ENCODE results near the gene WFDC2.

Gene WFDC2

DNA sequence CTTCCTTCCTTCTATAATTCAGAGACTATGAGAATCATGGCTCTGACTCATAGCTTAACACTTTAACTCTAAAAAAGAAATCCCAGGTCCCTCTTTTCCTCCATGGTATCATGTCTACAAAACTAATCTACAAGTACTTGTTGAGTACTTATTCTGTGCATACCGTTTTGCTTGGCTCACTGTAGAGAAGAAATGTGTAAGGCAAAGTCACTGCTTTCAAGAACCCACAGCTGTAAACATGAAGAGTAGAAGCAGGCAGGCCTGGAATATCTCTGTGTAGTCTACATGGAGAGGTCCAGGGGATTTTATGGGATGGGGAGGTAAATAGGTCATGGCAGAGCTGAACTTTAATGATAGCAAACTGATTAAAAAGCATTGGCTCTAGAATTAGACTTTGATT is 32.0 kb downstream of the WFDC2 start:
- no peak for DNase-seq

DNA sequence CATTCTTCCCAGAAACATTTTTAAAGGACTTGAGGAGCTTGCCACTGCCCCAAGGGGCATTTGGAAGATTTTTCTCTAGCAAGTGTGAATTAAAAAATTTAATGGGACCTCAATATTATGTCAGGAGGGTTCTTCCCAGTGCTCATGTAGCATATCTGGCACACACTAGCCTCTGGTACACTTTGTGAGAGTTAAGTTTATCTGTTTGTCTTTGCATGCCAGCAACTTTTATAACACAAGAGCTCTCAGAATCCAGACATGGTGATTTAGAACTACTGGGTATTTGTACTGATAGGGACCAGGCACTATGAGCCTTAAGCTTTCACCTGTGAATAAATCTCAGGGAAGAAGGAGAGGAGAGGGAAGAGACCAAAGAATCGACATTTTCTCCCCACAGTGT is 33.0 kb downstream of the WFDC2 start:
- no peak for DNase-seq

DNA sequence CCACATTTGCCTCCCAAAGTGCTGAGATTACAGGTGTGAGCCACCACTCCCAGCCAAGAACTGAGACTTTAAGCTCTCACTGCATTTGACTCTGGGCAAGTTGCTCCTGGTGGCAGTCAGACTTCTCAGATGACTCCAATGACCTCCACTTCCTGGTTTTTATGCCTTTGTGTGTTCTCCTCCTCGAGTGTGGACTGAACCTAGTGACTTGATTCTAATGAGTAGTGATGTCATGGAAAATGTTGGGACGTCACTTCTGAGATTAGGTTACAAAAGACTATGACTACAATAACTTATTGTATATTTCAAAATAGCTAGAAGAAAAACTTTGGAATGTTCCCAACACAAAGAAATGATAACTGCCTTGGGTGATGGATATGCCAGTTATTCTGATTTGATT is 33.9 kb downstream of the WFDC2 start:
- no peak for DNase-seq

- no peak for DNase-seq
Measured at GRCh38 chr20:45506398-45506797, 36.8 kb downstream of the WFDC2 start.

DNA sequence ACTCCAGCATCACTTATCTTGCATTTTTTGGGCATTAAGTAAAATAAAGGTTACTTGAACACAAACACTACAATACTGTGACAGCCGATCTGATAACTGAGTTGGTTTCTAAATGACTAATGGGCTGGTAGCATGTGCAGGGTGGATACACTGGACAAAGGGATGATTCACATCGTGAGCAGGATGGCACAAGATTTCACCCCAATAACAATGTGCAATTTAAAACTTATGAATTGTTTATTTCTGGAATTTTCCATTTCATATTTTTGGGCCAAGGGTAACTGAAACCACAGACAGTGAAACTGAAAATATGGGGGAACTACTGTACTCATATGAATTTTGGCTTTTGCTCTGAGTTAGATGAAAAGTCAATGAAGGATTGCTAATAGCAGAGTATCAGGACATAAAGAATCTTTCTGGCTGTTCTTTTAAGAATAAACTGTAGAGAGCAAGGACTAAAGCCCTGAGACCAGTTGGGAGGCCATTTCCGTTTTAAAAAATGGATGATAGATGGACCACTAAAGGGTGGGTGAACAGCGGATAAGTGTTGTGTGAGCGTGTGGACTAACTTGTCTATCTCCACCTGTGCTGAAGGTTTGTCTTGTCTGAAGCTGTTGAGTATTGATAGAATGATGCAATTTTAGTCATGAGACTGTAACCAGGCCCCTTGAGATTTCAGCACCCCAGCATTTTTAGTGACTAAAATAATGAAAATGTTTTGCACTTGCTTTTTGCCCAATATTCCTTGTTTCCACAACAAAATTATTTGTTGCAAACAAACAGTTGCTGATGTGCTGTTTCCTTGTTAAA is 37.7 kb downstream of the WFDC2 start:
- DNase-seq = no peak

GRCh38 chr20:45508068-45508886 is 38.7 kb downstream of the WFDC2 start:
- DNase-seq = no peak

DNA sequence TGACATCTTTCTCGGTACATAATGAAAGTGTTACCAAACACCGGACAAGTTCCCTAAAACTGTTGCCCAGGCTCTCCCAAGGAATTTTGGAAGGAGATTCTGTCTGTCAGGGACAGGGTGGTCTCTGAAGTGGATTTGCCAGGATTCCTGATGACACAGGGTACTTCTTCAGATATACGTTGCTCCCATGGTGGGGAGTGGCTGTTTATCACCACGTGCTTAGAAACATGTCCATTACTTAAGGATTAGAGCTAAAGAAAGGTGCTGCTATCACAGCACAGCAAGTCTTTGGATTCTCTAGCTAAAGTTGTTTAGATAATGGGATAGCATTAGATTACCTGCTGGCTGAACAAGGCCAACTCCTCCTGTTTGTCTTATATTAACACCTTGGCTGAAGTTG is 39.5 kb downstream of the WFDC2 start:
- DNase-seq = no peak

DNA sequence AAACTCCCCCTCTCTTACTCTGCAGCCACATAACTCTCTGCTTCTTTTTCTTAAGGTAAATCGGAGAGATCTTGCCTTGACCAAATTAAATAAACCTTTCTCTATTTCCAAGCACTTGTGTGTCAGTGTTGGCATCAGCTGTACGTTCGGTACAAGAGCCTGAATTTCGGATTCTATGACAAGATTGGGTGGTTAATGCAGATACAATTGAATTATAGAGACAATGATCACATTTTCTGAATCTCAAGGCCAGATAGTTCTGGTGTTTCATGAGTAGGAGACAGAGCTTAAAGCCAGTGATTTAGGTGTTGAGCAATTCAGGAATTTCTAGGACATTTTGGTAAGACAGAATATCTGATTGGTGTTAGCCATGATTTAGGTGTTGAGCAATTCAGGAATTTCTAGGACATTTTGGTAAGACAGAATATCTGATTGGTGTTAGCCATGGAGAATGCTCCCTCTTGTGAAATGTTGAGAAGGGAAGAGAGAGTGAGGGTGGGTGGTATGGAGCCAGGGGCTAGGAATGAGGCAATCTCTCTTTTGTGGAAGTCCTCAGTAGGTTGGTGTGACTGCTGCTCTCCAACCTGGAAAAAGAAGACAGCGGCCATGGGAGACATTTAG is 40.8 kb downstream of the WFDC2 start:
- no peak for DNase-seq

- no peak for DNase-seq
Measured at GRCh38 chr20:45515147-45515913, 45.8 kb downstream of the WFDC2 start, which contains the start of gene SPINT3. TSS of gene SPINT3 (minus strand) at chr20:45515622. CDS start at chr20:45515608, 14 bp downstream.

- no peak for DNase-seq
Measured at GRCh38 chr20:45518282-45518681, 48.7 kb downstream of the WFDC2 start.

- no peak for DNase-seq
Measured at GRCh38 chr20:45523821-45524220, 54.3 kb downstream of the WFDC2 start.

GRCh38 chr20:45527294-45527693 is 57.7 kb downstream of the WFDC2 start:
- DNase-seq = no peak

Data from activated T-cell treated with anti-CD3 and anti-CD28 coated beads, Interleukin-2, amount 50 U/mL, for 1 hour (primary cell).